Mesenchymal stem cell (in vitro differentiated cells and primary cell): Measurements from ENCODE around the gene SORBS1.

ENCODE experiments used
- DNase-seq: peaks from one replicate; pipeline ENCODE4 v3.0.0-alpha.2; 2013
- H2AFZ ChIP-seq: one replicate; pipeline ENCODE4 v1.6.1; 2013; ENCODE audit warnings: low read depth, mild to moderate bottlenecking, control low read depth, inconsistent platforms, low read length, moderate library complexity
- H2AK5ac ChIP-seq: 2 replicates; pipeline ENCODE4 v1.6.1; 2013; ENCODE audit warnings: low read length, moderate library complexity, mild to moderate bottlenecking, inconsistent platforms; ENCODE audit not compliant: severe bottlenecking
- H2BK120ac ChIP-seq: one replicate; pipeline ENCODE4 v1.6.1; 2013; ENCODE audit warnings: low read depth, mild to moderate bottlenecking, inconsistent platforms, low read length, moderate library complexity
- H2BK12ac ChIP-seq, 2 experiments: one replicate each; pipeline ENCODE4 v1.6.1; 2013; ENCODE audit warnings: inconsistent platforms in 2 of 2, low read length in 2 of 2, mild to moderate bottlenecking in 2 of 2, moderate library complexity in 2 of 2, control low read depth in 1 of 2
- H2BK15ac ChIP-seq: one replicate; pipeline ENCODE4 v1.6.1; 2013; ENCODE audit warnings: mild to moderate bottlenecking, low read depth, inconsistent platforms; ENCODE audit not compliant: poor library complexity, severe bottlenecking
- H2BK5ac ChIP-seq: 2 replicates; pipeline ENCODE4 v1.6.1; 2013; ENCODE audit warnings: low read depth, mild to moderate bottlenecking, low read length, control low read depth, inconsistent platforms; ENCODE audit not compliant: poor library complexity, severe bottlenecking
- H3K14ac ChIP-seq, 2 experiments: one replicate each; pipeline ENCODE4 v1.6.1; 2013; ENCODE audit warnings: inconsistent platforms in 2 of 2, low read length in 2 of 2, control low read depth in 1 of 2, mild to moderate bottlenecking in 1 of 2, moderate library complexity in 1 of 2
- H3K18ac ChIP-seq, 2 experiments: one replicate each; pipeline ENCODE4 v1.6.1; 2013; ENCODE audit warnings: inconsistent platforms in 2 of 2, low read length in 2 of 2, control low read depth in 1 of 2, low read depth in 1 of 2, mild to moderate bottlenecking in 1 of 2
- H3K23ac ChIP-seq, 2 experiments: one replicate each; pipeline ENCODE4 v1.6.1; 2013; ENCODE audit warnings: inconsistent platforms in 2 of 2, low read length in 2 of 2, mild to moderate bottlenecking in 2 of 2, moderate library complexity in 2 of 2, control low read depth in 1 of 2
- H3K27ac ChIP-seq: 2 replicates; pipeline ENCODE4 v1.5.1; 2013; ENCODE audit warnings: mild to moderate bottlenecking, moderate library complexity, low read length, control low read depth, inconsistent platforms; ENCODE audit not compliant: poor library complexity, severe bottlenecking
- H3K27me3 ChIP-seq, 2 experiments: 2 replicates each; pipeline versions ENCODE4 v1.6.1 to v1.7.0; 2013; ENCODE audit warnings: low read length in 2 of 2, mild to moderate bottlenecking in 2 of 2, moderate library complexity in 2 of 2, control low read depth in 1 of 2, inconsistent platforms in 1 of 2; ENCODE audit not compliant: control insufficient read depth in 1 of 2, insufficient read depth in 1 of 2
- H3K36me3 ChIP-seq, 2 experiments: 2 replicates each; pipeline versions ENCODE4 v1.6.1 to v1.7.0; 2013; ENCODE audit warnings: low read length in 2 of 2, control low read depth in 1 of 2, inconsistent platforms in 1 of 2, low read depth in 1 of 2, mild to moderate bottlenecking in 1 of 2; ENCODE audit not compliant: insufficient read depth in 2 of 2, control insufficient read depth in 1 of 2
- H3K4ac ChIP-seq, 2 experiments: one replicate each; pipeline ENCODE4 v1.6.1; 2013; ENCODE audit warnings: inconsistent platforms in 2 of 2, low read length in 2 of 2, mild to moderate bottlenecking in 2 of 2, moderate library complexity in 2 of 2, control low read depth in 1 of 2, low read depth in 1 of 2
- H3K4me1 ChIP-seq: 2 replicates; pipeline ENCODE4 v1.6.1; 2013; ENCODE audit warnings: low read depth, low read length, control low read depth; ENCODE audit not compliant: control insufficient read depth, insufficient read depth
- H3K4me2 ChIP-seq: 2 replicates; pipeline ENCODE4 v1.6.1; 2013; ENCODE audit warnings: low read length, mild to moderate bottlenecking, inconsistent platforms; ENCODE audit not compliant: poor library complexity, severe bottlenecking
- H3K4me3 ChIP-seq, 2 experiments: 2 replicates each; pipeline versions ENCODE4 v1.5.1 to v1.7.0; 2013; ENCODE audit warnings: low read length in 2 of 2, mild to moderate bottlenecking in 2 of 2, control low read depth in 1 of 2, low read depth in 1 of 2; ENCODE audit not compliant: insufficient read depth in 1 of 2
- H3K79me1 ChIP-seq: replicated peaks from 2 replicates; pipeline ENCODE4 v1.6.1; 2013; ENCODE audit warnings: mild to moderate bottlenecking, control low read depth, low read length, inconsistent platforms; ENCODE audit not compliant: poor library complexity, severe bottlenecking
- H3K9ac ChIP-seq: 2 replicates; pipeline ENCODE4 v1.7.0; 2013; ENCODE audit warnings: mild to moderate bottlenecking, low read length, moderate library complexity
- H3K9me3 ChIP-seq: 2 replicates; pipeline ENCODE4 v1.7.0; 2013; ENCODE audit warnings: mild to moderate bottlenecking, low read length; ENCODE audit not compliant: control insufficient read depth
- H4K8ac ChIP-seq: one replicate; pipeline ENCODE4 v1.6.1; 2013; ENCODE audit warnings: inconsistent platforms, mild to moderate bottlenecking, low read length, moderate library complexity
- H4K91ac ChIP-seq: one replicate; pipeline ENCODE4 v1.6.1; 2013; ENCODE audit warnings: mild to moderate bottlenecking, low read length, inconsistent platforms
- WGBS: methylation state at CpG from one replicate; pipeline ENCODE4 v1.1.7; 2013; ENCODE audit warnings: mixed read lengths; 5-methylcytosine and 5-hydroxymethylcytosine counted together

Gene SORBS1

GRCh38 chr10:95306851-95307250 is 254.3 kb downstream of the SORBS1 start:
- Histone ChIP-seq H3K4me3 (no peak overlapping the region), H2BK120ac (no peak overlapping the region), H3K18ac (no peak overlapping the region), H3K23ac (no peak overlapping the region), H3K4me1 (peaks cover 8% of the 10 kb centered on the region), H3K36me3 (no peaks in the 10 kb centered on the region), H2AFZ (no peak overlapping the region), H2BK15ac (no peak overlapping the region), H3K4me2 (no peak overlapping the region), H4K8ac (no peak overlapping the region), H2AK5ac (peak overlapping the region; percentile 19), H2BK12ac (no peak overlapping the region), H3K14ac (no peak overlapping the region), H3K9me3 (no peaks in the 10 kb centered on the region), H3K27ac (no peak overlapping the region), H3K79me1 (no peaks in the 10 kb centered on the region), H3K4ac (no peak overlapping the region), H2BK5ac (no peak overlapping the region), H3K9ac (no peak overlapping the region), H3K27me3 (peaks cover 0 to 18% of the 10 kb centered on the region in 2 experiments), H4K91ac (peak overlapping the region; percentile 16)
- no CpG with 5 or more reads among the region's 1 CpG for WGBS
- DNase-seq = no peak

- H3K27me3 ChIP-seq = peaks cover 0 to 18% of the 10 kb centered on the region in 2 experiments
- H2AK5ac ChIP-seq = no peak overlapping the region
- no peak overlapping the region for H2AFZ ChIP-seq
- H3K9me3 ChIP-seq = no peaks in the 10 kb centered on the region
- H3K14ac ChIP-seq = no peak overlapping the region
- peaks cover 8% of the 10 kb centered on the region for H3K4me1 ChIP-seq
- DNase-seq = no peak
- H4K91ac ChIP-seq = no peak overlapping the region
- no peak overlapping the region for H3K23ac ChIP-seq
- no peak overlapping the region for H3K4me3 ChIP-seq
- H3K27ac ChIP-seq = no peak overlapping the region
- no peak overlapping the region for H4K8ac ChIP-seq
- H3K18ac ChIP-seq = no peak overlapping the region
- no peak overlapping the region for H3K9ac ChIP-seq
- H3K79me1 ChIP-seq = no peaks in the 10 kb centered on the region
- no peak overlapping the region for H3K4me2 ChIP-seq
- H3K4ac ChIP-seq = no peak overlapping the region
- no CpG with 5 or more reads among the region's 3 CpGs for WGBS
- H2BK5ac ChIP-seq = no peak overlapping the region
- H3K36me3 ChIP-seq = no peaks in the 10 kb centered on the region
- H2BK15ac ChIP-seq = no peak overlapping the region
- H2BK120ac ChIP-seq = no peak overlapping the region
- H2BK12ac ChIP-seq = no peak overlapping the region
Observed at GRCh38 chr10:95306318-95306650, 254.9 kb downstream of the SORBS1 start.

GRCh38 chr10:95305606-95306317 is 255.4 kb downstream of the SORBS1 start:
- Histone ChIP-seq H3K9ac (no peak overlapping the region), H2BK5ac (no peak overlapping the region), H2BK15ac (no peak overlapping the region), H3K79me1 (no peaks in the 10 kb centered on the region), H3K4ac (no peak overlapping the region), H3K36me3 (no peaks in the 10 kb centered on the region), H3K4me1 (peaks cover 8% of the 10 kb centered on the region), H2BK12ac (no peak overlapping the region), H2BK120ac (no peak overlapping the region), H3K23ac (no peak overlapping the region), H3K27ac (no peak overlapping the region), H4K91ac (no peak overlapping the region), H3K4me3 (no peak overlapping the region), H3K4me2 (no peak overlapping the region), H3K18ac (no peak overlapping the region), H4K8ac (no peak overlapping the region), H2AFZ (no peak overlapping the region), H3K14ac (no peak overlapping the region), H3K9me3 (no peaks in the 10 kb centered on the region), H3K27me3 (peaks cover 0 to 18% of the 10 kb centered on the region in 2 experiments), H2AK5ac (peak overlapping the region; percentile 21)
- DNase-seq = no peak
- WGBS = 72% methylated on average over 10 of the region's 10 CpGs

GRCh38 chr10:95304976-95305375 is 256.2 kb downstream of the SORBS1 start:
- Histone ChIP-seq H2BK15ac (no peak overlapping the region), H3K14ac (no peak overlapping the region), H3K23ac (no peak overlapping the region), H3K4me1 (peaks cover 8% of the 10 kb centered on the region), H3K4ac (no peak overlapping the region), H3K27ac (no peak overlapping the region), H3K79me1 (no peaks in the 10 kb centered on the region), H2AFZ (no peak overlapping the region), H2BK5ac (no peak overlapping the region), H4K91ac (no peak overlapping the region), H4K8ac (no peak overlapping the region), H3K27me3 (peaks cover 0 to 18% of the 10 kb centered on the region in 2 experiments), H2AK5ac (no peak overlapping the region), H2BK12ac (no peak overlapping the region), H3K4me3 (no peak overlapping the region), H3K9ac (no peak overlapping the region), H3K36me3 (no peaks in the 10 kb centered on the region), H3K4me2 (no peak overlapping the region), H2BK120ac (no peak overlapping the region), H3K9me3 (no peaks in the 10 kb centered on the region), H3K18ac (no peak overlapping the region)
- DNase-seq = no peak
- no CpG with 5 or more reads among the region's 2 CpGs for WGBS
